Amniotic stem cell (primary cell): ENCODE measurements around the gene FAM168A.
A peak's percentile ranks its signal among the peaks of the same experiment; 100 is the strongest.

Experiments used
- DNase-seq: peaks from one replicate; lab custom pipeline; 2025; lab: John Stamatoyannopoulos, UW

Gene FAM168A

DNA sequence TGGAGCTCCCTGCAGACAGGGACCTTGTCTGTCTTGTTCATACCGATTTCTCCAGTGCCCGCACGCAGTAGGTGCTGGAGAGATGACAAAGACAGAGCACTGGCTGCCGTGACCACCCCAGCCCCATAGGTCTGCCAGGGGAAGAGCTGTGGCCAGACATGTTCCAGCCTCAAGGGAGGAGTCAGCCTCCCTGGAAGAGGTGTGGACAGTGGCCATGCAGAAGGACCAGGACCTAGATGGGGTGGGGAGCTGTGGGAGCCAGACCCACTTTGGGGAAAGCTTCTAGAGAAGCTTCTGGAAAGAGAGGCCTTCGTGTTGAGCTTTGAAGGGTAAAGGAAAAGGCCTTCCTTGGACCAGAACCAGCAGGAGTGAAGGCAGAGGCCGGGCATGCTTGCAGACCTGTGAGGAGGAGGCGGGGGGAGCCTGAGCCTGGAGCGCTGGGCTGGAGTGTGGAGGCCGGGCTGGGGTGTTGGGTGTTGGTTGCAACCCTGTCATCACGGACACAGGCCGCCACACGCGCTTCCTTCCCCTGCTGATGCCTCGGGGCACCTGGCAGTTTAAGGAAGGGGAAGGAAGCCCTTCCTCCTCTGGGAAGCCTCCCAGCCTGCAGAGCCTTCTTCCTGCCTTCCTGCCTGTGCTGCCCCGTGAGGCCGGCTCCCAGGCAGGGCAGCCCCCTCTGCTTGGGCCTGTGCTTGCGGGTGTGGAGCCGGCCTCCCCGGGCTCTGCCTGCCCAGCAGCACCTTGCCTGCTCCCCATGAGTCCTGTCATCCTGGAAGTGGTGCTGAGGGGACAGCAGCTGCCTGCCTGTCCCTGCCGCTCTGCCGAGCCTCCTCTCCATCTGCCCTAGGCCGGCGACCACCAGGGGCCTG lies 209.4 kb downstream of the FAM168A start:
- no peak for DNase-seq

DNA sequence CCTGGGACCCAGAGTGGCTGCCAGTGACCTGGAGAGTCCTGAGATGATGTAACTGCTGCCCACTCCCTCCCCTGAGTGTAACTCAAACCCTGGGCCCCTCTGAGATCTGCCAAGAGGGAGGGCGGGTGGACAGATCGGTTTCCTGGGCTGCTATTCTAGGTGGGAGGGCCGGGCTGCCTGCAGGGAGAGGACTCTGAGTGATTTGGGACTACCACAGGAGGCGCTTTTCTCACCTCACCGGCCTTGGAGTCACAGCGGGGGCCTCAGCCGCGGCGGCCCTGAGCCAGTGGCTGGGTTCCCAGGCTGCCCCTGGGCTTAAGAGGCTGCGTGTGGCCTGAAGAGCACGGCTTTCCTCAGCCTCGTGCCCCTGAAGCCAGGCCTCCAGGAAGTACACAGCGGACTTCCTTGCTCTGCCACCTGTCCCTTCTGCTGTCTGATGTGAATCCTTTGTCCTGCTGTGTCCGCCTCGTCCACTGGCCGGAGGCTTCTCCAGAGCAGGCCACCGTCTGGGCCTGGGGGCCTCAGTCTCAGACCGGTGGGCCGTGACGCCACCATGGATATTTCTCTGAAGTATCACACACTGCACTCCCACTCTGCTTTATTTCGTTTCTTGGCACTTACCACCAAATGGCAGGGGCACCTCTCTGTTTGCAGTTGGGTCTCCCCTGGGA lies 210.2 kb downstream of the FAM168A start:
- no peak for DNase-seq

DNA sequence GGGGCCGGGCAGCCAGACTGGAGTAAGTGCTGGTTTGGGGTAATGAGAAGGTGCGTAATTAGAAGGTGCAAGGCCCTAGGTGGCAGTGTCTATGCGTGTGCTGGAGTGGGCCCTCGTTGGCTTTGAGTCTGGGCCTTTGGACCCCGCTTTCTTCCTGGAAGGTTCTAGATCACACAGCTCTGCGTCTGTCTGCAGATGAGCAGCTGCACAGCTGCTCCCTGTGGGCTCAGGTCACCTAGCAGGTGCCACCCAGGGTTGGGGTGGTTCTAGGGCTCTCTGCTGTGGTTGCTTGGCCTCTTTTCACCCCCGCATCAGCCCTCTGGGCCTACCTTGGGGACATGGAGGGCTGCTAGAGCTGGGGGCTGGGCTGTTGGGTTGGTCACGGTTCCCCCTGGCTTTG lies 211.4 kb downstream of the FAM168A start:
- no peak for DNase-seq

DNA sequence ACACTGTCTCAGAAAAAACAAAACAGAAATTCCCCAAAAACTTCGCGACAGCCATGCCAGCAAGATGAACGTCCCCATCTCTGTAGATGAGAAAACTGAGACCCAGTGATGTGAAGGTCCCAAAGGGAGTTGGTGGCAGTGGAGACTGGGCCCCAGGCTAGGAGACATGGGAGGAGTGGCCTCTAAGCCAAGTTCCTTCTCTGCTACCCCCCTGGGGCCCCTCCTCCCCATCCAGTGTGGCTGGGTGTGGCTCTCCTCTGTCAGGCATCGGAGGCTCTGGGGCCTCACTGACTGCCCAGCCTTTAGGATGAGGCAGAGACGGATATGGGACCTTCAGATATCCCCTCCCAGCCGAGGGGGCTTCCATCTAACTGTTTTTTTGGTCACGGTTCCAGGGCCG lies 211.9 kb downstream of the FAM168A start:
- DNase-seq = no peak

DNA sequence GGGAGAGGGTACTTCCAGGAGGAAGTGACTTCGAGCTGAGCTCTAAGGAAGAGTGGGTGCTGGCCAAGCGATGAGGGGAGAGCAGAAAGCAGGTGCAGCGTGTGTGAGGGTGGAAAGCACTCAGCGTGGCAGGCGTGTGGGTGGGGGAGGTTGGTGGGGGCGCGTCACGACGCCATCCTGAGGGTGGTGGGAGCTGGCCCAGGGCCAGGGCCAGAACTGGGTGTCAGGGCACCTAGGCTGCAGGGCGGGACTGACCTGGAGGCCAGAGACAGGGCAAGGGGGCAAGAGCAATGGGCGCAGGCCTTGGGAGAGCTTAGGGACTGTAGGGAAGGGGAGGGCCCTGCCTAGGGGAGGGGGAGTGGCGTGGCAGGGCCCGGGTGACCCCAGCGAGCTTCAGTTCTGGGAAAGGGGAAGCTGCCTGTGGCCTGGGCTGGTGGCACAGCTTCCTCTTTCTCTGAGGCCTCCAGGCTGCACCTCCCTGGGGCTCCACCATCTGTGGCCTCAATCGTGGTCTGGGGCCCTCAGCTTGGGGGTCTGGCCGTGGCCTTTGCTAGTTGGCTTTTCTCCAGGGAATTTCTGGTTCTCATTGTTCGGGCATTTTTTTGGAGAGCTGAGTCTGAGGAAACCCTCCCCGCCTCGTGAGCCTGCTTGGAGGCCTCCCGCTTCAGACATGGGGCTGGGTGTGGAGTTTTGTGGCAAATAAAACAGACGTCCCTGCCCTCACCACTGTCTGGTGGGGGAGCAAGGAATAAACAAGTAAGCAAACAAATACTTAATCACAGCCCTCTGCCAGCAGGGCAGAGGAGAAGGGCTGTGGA lies 212.8 kb downstream of the FAM168A start:
- no peak for DNase-seq

DNA sequence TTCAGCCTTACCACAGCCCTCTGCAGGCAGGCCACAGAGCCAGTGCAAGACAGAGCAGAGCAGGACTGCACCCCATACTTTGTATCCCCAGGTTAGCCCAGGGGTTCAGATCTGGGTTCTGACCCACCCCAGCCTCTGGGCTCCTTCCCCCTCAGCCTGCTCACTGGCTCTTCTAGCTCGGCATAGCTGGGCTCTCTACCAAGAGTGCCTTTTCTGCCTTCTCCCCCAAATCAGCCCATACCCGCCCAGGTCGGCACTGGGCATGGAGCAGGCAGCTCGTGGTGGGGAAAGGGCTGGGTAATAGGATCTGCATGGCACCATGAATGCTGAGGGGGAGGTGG lies 213.4 kb downstream of the FAM168A start:
- no peak for DNase-seq

DNA sequence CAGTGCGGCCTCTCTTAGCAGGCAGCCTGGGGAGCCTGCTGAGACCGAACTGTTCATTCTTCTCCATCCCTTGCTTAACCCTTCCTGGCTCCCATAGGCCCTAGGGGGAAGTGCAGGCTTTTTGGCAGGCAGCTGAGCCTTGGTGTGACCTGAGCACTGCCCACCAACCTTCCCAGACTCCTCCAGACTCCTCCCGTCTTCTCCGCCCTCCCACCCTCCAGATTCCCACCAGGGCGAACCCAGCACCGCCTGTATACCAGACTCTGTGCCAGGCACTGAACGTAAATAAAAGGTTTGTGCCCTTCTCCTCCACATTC lies 213.8 kb downstream of the FAM168A start:
- DNase-seq = no peak

DNA sequence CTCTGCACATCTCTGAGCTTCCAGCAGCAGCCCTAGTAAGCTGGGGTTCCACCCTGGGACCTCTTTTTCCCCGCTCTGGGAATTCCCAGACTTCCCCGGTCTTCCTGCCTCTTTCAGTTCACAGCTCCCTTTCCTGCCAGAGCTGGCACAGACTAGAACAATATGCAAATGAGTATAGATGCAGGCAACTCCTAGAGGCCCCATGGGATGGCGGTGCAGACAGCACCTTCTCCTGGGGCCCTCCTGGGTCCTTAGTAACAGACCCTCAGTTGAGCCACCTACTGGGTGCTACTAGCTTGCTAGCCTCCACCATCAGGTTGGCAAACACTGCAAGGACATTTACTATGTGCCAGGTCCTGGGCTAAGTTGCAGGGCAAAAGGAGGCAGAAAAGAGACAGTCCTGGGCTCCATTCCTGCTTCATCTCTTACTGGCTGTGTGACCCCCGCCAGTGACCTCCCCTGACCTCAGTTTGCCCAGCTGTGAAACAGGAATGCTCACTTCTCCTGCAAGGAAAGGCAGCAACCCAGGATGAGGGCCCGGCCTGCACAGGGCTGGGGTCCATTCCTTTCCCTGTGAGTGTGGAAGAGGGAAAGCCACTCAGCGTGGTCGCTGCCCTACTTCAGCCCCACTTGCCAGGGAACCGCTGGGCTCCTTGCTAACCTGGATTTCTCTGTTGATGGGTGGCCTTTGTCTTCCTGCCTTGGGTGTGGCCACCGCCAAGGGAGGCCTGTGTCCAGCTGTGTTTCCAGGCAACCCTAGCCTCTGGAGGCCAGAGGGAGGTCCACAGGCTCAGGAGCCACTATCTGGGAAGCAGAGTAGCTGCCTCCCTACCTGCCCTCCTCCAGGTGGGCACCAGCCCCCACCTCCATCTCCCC lies 214.4 kb downstream of the FAM168A start:
- DNase-seq = no peak

DNA sequence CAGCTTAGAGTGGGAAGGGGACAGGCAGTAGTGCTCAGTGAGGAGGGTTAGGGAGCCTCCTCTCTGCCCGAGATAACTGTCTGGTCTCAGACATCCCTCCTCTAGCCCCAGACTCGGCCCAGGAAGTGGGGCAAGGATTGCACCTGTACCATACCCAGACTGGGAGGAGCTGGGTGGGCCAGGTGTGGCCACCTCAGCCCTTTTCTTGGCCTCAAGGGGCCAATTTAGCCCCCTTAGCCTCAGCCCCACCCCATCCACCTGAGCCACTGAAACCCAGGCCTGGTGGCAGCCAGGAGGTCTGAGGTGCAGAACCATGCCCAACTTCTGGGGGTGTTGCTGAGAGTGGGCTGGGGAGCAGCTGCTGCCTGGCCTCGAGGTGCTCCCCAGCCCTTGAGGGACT lies 215.2 kb downstream of the FAM168A start:
- no peak for DNase-seq

DNA sequence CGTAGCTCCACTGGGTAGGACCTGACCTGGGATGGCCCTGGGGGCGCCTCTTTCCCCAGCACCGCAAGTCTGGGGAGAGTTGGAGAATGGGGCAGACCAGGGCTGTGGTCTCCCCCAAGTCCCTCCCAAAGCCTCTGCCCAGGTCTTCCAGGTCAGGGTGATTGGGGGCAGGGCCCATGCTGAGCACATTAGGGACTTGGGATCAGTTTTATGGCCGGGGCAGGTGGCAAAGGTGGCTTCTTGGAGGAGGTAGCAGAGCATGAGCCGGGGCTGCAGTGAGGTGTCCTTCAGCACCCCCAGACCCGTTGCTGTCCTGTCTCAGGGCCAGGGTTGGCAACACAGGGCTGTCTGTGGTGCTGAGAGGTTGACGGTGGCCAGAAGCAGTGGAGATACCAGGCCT lies 215.7 kb downstream of the FAM168A start:
- DNase-seq = no peak

DNA sequence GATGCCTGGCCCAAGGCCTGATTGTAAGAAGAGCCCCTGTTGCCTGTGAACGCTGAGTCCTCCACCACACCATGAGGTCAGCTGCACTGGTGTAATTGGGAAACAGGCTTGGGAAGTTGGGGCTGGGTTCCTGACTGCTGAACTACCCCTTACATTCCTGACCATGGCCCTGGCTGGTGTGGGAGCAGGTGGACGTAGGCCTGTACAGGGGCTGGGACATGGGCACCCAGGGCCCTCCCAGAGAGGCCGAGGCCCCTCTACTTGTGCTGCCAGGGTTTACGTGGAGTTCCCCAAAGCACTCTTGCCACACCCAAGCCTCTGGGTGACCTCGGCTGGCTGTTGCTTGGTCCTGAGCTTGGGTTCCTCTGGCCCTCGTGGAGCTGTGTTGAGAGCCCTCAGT lies 216.3 kb downstream of the FAM168A start:
- no peak for DNase-seq

DNA sequence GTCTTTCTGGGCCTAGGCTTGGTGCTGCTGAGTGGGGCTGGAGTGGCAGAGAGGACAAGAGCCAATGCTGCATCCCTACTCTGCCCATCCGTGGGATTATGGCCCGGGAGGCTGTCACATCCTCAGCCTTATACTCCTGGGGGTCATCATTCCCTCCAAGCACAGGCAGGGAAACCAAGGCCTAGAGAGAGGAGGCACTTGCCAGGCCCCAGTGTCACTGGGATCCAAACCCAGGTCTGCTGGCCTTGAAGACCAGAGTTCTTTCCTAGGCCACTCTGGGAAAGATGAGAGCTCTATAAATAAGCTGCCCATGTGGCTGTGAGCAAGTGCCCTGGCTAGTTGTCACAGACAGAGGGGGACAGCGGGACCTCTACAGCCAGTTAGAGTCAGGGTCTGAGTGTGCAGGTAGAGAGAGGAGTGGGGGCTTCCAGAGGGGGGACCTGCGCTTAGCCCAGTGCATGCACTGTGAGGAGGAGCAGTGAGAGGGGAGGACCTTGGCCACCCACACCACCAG lies 217.0 kb downstream of the FAM168A start:
- no peak for DNase-seq

DNA sequence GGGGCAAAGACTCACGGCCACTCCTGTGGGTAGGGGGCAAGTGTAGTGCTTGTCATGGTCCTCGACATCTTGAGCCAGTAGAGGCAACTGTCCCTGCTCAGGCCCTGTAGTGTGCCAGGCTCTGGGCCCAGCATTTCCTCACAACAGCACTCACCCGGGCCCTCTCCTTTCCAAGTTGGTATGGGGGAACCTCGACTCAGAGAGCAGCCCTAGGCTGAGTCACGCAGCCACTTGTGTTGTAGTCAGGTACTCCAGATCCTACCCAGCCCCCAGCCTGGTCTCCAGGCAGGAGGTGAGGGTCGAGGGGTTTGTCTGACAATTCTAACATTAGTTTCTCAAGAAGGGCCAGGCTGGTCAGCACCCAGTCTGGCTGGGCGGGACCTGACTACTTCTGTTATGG lies 217.6 kb downstream of the FAM168A start:
- no peak for DNase-seq

DNA sequence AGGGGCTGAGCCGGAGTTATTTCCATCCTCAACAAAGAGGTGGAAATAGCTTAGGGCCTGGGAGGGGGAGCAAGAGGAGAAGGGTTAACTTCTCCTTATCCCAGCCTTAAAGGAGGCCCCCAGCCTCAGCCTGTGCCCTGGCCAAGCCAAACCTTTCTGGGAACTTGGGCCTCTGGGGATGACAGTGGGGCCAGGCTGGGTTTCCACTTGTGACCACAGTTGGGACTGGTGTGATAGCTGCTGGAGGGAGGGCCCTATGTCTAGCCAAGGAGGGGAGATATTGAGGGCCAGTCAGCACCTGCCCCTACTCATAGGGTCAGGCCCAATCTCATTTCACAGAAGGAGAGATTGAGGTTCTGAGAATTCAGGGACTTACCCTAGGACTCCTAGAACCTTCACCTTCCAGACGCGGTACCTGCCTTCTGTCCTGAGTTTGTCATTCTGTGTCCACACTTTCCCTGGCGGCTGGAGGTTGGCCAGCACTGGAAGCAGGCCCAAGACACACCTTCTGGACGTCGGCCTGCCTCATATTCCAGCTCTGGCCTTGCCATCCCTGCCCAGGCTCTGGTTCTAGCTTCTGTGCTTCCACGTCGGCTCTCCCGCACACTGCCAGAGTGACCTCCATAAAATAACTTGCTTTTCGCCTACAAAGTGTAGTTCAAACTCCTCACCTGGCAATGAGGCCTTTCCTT lies 218.6 kb downstream of the FAM168A start:
- no peak for DNase-seq

DNA sequence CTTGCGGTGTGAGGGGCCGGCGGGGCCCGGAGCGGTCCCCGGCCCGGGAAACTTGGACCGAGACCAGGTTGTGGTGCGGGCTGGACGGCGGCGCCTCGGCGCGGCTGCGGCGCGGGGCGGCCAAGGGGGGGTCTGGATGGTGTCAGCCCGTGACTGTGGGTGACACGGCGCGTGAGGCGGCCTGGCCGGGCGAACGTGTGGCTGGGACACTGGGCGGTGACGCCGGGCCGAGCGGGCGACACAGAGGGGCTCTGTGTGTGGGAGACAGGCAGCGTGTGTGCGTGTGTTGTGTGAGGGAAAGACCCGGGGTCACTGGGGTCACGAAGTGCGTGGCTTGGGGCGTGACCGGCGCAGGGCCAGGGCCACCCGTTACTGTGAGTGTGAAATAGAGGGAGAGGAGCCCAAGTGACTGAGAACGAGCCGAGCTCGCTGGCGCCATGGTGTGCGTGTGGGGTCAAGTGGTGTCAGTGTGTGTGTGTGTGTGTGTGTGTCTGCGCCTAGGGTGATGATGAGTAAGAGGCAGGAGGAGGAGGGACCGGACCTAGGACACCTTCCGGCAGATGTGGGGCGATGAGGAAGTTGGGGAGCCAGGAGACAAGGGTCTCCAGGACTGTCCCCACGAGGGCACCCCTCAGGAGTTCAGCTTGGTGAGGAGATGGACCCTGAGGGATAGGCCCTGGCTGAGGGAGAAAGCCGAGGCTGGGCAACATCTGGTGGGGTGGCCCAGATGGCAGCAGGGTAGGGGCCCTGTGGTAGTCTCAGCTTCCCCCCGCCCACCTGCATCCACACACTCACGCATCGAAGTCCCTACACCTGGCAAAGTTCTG lies 220.9 kb downstream of the FAM168A start:
- DNase-seq = peak; percentile 47

DNA sequence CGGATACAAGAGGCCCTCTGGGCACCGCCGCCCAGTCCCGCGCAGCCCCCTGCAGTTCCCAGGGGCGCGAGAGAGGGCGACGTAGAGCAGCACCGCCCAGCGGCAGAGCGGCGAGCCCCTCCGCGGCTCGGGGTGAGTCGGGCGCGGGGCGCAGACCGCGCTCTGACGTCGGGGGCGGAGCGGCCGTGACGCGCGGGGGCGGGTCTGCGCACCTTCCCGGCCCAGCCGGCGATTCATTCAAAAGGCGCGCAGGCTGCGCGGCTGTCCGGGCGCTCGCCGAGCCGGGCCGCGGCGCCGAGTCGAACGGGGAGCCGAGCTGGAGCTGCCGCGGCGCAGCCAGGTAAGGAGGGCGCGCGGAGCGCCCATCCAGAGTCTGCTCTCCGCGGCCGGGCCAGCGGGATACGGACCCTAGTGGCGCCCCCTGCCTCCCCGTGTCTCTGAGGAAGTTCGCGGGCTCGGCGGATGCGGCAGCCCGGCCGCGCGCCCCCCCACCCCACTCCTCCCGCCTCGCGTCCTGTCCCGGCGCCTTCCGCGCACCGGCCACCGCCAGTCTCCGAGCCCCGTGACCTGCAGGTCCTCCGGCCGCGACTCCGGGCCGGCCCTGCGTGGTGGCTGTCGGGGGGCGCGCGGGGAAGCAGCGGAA lies 221.6 kb downstream of the FAM168A start, which contains the start of gene RELT:
TSS of gene RELT (plus strand) at position 240 of the 643 bp plus-strand sequence. CDS start 12,738 bp downstream, outside the sequence.
- DNase-seq = peak; percentile 77

DNA sequence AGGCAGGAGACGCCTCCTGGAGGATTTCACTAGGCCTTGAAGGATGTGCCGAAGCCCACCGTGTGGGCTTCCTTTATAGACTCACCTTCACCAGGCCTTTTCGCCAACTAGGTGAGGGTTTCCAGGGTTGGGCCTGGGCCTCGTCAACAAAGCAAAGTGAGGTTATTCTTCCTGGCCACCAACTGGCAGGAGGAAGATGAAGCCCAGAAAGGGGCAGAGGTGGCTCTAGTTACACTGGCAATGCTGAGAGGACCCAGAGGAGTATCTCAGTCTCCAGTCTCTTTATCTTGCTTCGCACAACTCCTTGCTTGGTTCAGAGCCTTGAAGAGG lies 222.1 kb downstream of the FAM168A start:
- no peak for DNase-seq

DNA sequence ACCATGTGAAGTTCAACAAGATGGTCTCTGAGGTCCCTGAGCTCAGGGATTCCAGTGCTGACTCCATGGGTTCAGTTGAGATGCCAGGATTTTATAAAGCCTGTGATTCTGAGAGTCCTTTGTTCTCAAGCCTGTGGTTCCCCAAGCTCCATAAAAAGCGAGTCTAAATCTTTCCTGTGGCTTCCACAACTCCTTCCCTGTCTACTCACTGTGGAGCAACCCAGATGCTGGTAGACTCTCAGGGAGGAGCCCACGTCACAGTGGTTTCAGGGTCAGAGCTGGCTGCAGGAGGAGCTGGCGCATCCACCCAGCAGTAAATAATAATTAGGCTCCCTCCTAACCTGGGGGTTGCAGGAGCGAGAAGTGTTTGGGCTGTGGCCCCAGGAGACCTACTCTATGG lies 223.8 kb downstream of the FAM168A start:
- no peak for DNase-seq

DNA sequence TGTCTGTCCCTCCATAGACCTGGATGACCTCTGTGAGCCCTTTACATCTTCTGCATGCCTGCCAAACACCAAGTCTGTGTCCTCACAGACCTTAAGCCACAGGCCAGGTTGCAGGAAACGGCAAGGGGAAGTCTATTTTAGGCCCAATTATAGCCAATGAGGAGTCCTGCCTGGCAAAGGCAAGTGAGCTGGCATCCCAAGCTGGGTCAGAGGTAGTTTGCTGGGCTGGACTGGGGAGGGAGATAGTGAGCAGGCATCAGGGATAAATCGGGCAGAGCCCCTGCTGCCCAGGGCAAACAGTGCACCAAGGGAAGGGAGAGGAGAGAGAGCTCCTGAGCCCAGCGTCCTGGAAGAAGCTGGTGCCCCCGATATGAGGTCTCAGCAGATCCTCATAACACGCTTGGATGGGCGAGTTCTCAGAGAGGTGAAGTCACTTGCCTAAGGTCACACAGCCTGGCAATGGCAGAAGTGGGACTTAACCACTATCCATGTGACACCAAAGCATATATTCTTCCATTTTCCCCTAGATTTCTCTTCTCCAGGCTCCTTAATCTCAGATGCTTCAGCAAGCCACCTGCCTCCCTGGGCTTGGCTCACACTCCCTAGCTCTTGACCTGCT lies 225.4 kb downstream of the FAM168A start:
- peak; percentile 10 for DNase-seq
